ENCODE data around the gene FRRS1L. TPM values are rescaled to one million over a fixed set of nuclear protein-coding genes. Genes with fewer than 3 reads are reported as not detected.

FRRS1L gene
- total RNA-seq, 3 donors from 2014 or later: 0.16 to 2.6 (median 2.0) TPM

- Histone ChIP-seq H3K9me3 (no peaks in the 10 kb centered on the region), H3K4me1 (no peaks in the 10 kb centered on the region), H3K27me3 (no peaks in the 10 kb centered on the region), H3K36me3 (no peaks in the 10 kb centered on the region), H3K4me3 (no peak overlapping the region), H3K27ac (no peak overlapping the region)
- TF ChIP-seq POLR2AphosphoS5 (IDR thresholded peaks at IDR 0.05) (no peak), CTCF (IDR thresholded peaks at IDR 0.05) (no peak), POLR2A (IDR thresholded peaks at IDR 0.05) (no peak)
- intact Hi-C loops (cut with DNase I; ENCODE audit: low total_unique reads): no loop called here
- DNase-seq (ENCODE audit: low spot score in 2 of 2): no peak
Measured at GRCh38 chr9:109205526-109205925, 38.5 kb upstream of the FRRS1L start.

- no peak overlapping the region for H3K27ac ChIP-seq
- intact Hi-C loops (cut with DNase I; ENCODE audit: low total_unique reads): no loop called here
- no peaks in the 10 kb centered on the region for H3K36me3 ChIP-seq
- no peak for DNase-seq (ENCODE audit: low spot score in 2 of 2)
- H3K27me3 ChIP-seq: no peaks in the 10 kb centered on the region
- TF ChIP-seq POLR2A (IDR thresholded peaks at IDR 0.05): no peak
- no peak for TF ChIP-seq POLR2AphosphoS5 (IDR thresholded peaks at IDR 0.05)
- TF ChIP-seq CTCF (IDR thresholded peaks at IDR 0.05): no peak
- no peaks in the 10 kb centered on the region for H3K9me3 ChIP-seq
- no peaks in the 10 kb centered on the region for H3K4me1 ChIP-seq
- no peak overlapping the region for H3K4me3 ChIP-seq
Measured at GRCh38 chr9:109203761-109204360, 36.8 kb upstream of the FRRS1L start.

- intact Hi-C loops (cut with DNase I; ENCODE audit: low total_unique reads): no loop called here
- DNase-seq (ENCODE audit: low spot score in 2 of 2): no peak
- Histone ChIP-seq H3K36me3 (no peaks in the 10 kb centered on the region), H3K4me1 (no peaks in the 10 kb centered on the region), H3K27me3 (no peaks in the 10 kb centered on the region), H3K27ac (no peak overlapping the region), H3K9me3 (no peaks in the 10 kb centered on the region), H3K4me3 (no peak overlapping the region)
- TF ChIP-seq POLR2AphosphoS5 (IDR thresholded peaks at IDR 0.05) (no peak), CTCF (IDR thresholded peaks at IDR 0.05) (no peak), POLR2A (IDR thresholded peaks at IDR 0.05) (no peak)
Measured at GRCh38 chr9:109199676-109200075, 32.6 kb upstream of the FRRS1L start.

- no peak overlapping the region for H3K27ac ChIP-seq
- intact Hi-C loops (cut with DNase I; ENCODE audit: low total_unique reads): no loop called here
- no peak for DNase-seq (ENCODE audit: low spot score in 2 of 2)
- H3K4me1 ChIP-seq: no peaks in the 10 kb centered on the region
- no peaks in the 10 kb centered on the region for H3K27me3 ChIP-seq
- H3K4me3 ChIP-seq: no peak overlapping the region
- H3K9me3 ChIP-seq: no peaks in the 10 kb centered on the region
- no peaks in the 10 kb centered on the region for H3K36me3 ChIP-seq
- TF ChIP-seq CTCF (IDR thresholded peaks at IDR 0.05) (no peak), POLR2A (IDR thresholded peaks at IDR 0.05) (no peak), POLR2AphosphoS5 (IDR thresholded peaks at IDR 0.05) (no peak)
Measured at GRCh38 chr9:109198736-109199382, 31.8 kb upstream of the FRRS1L start.

- no peak for TF ChIP-seq POLR2A (IDR thresholded peaks at IDR 0.05)
- no peak for TF ChIP-seq POLR2AphosphoS5 (IDR thresholded peaks at IDR 0.05)
- no peak for TF ChIP-seq CTCF (IDR thresholded peaks at IDR 0.05)
- H3K27me3 ChIP-seq: no peaks in the 10 kb centered on the region
- no peak overlapping the region for H3K27ac ChIP-seq
- DNase-seq (ENCODE audit: low spot score in 2 of 2): no peak
- intact Hi-C loops (cut with DNase I; ENCODE audit: low total_unique reads): no loop called here
- no peak overlapping the region for H3K4me3 ChIP-seq
- H3K9me3 ChIP-seq: no peaks in the 10 kb centered on the region
- no peaks in the 10 kb centered on the region for H3K36me3 ChIP-seq
- no peaks in the 10 kb centered on the region for H3K4me1 ChIP-seq
Measured at GRCh38 chr9:109193974-109194556, 27.0 kb upstream of the FRRS1L start.
